Spleen (tissue), 11 donors: ENCODE results near the gene ERC2. TPM values are rescaled to one million over a fixed set of nuclear protein-coding genes. Genes with fewer than 3 reads are reported as not detected.

ENCODE experiments used
- DNase-seq: peaks from one replicate; pipeline ENCODE4 v3.0.0-alpha.2; 2020
- H3K27ac ChIP-seq, 8 donors: fragments of 200-600 bp; sonication (generic) in 7 of 8; 1 replicate in 4 of 8; 2 replicates in 4 of 8; pipeline versions ENCODE4 v1.5.0 to v1.8.0; 2016 to 2021; ENCODE audit warnings: inconsistent platforms in 4 of 8, mild to moderate bottlenecking in 4 of 8, moderate library complexity in 1 of 8
- H3K27me3 ChIP-seq, 7 donors: fragments of 200-600 bp; sonication (generic) in 6 of 7; replicated peaks in 1 of 7; 1 replicate in 4 of 7; 2 replicates in 3 of 7; pipeline versions ENCODE4 v1.5.0 to v1.8.0; 2016 to 2021; ENCODE audit warnings: inconsistent platforms in 3 of 7, mild to moderate bottlenecking in 1 of 7
- H3K36me3 ChIP-seq, 6 donors: fragments of 200-600 bp; sonication (generic) in 5 of 6; 1 replicate in 4 of 6; 2 replicates in 2 of 6; pipeline versions ENCODE4 v1.5.0 to v1.8.0; 2016 to 2021; ENCODE audit warnings: inconsistent platforms in 2 of 6
- H3K4me1 ChIP-seq, 6 donors: fragments of 200-600 bp; sonication (generic) in 5 of 6; 1 replicate in 3 of 6; 2 replicates in 3 of 6; pipeline versions ENCODE4 v1.5.0 to v1.8.0; 2016 to 2021; ENCODE audit warnings: inconsistent platforms in 3 of 6
- H3K4me3 ChIP-seq, 8 donors: fragments of 200-600 bp; sonication (generic) in 7 of 8; 1 replicate in 4 of 8; 2 replicates in 4 of 8; pipeline versions ENCODE4 v1.5.0 to v1.8.0; 2016 to 2021; ENCODE audit warnings: inconsistent platforms in 4 of 8, mild to moderate bottlenecking in 4 of 8, moderate library complexity in 2 of 8
- H3K9me3 ChIP-seq, 8 donors: fragments of 200-600 bp; sonication (generic) in 7 of 8; 1 replicate in 4 of 8; 2 replicates in 4 of 8; pipeline versions ENCODE4 v1.5.0 to v1.8.0; 2016 to 2021; ENCODE audit warnings: inconsistent platforms in 4 of 8
- POLR2A ChIP-seq, 3 donors: fragments of 450-650 bp; IDR thresholded peaks; one replicate each; pipeline ENCODE4 v1.5.1; 2017; ENCODE audit warnings: antibody characterized with exemption in 3 of 3, mild to moderate bottlenecking in 1 of 3
- POLR2AphosphoS5 ChIP-seq, 3 donors: sonication (generic); formaldehyde crosslinking; IDR thresholded peaks; one replicate each; pipeline ENCODE4 v1.5.1; 2017; ENCODE audit warnings: antibody characterized with exemption in 3 of 3
- WGBS, 5 donors: extraction: QIAGEN DNeasy Blood & Tissue Kit in 3 of 5; methylation state at CpG; one replicate each; pipeline versions ENCODE4 v1.1.5 to v1.1.7; 2013 to 2018; 5-methylcytosine and 5-hydroxymethylcytosine counted together
- intact Hi-C: fragments of 100-400 bp; cut with DNase I; formaldehyde crosslinking; loops from one replicate; pipeline ENCODE4 v1.15.0; 2023; ENCODE audit warnings: low total_unique reads
- polyA plus RNA-seq, 3 donors: library from polyadenylated mRNA; stranded (reverse); fragments of 200-250 nt; gene quantifications; one replicate each; pipeline ENCODE4 v1.2.1, GENCODE V29; 2013
- total RNA-seq, 7 donors: library from RNA; depleted of rRNA in 3 of 7; stranded (reverse); fragments of >200 nt in 3 of 7; fragmentation: NEBNext Ultra II Directional in 4 of 7; extraction: Animal tissue kit (Norgen Biotek cat#: 25700) in 4 of 7; gene quantifications; one replicate each; pipeline versions ENCODE4 v1.1.0 to v1.2.1, GENCODE V29; 2016 to 2021
- TF ChIP-seq, protein P1 (sequence below), 11 experiments: fragments of 200-600 bp in 7 of 11; fragments of 450-650 bp in 4 of 11; sonication (generic) in 4 of 11; IDR thresholded peaks in 8 of 11; conservative IDR thresholded peaks in 3 of 11; 1 replicate in 7 of 11; 2 replicates in 4 of 11; pipeline versions ENCODE4 v1.4.0 to v1.8.0; 2016 to 2021; ENCODE audit warnings: antibody characterized with exemption in 11 of 11, inconsistent platforms in 4 of 11, mild to moderate bottlenecking in 1 of 11
- donor health status: healthy with polysubstance abuse.
- donor health status: DM: no; HTN: no; CAD: no; lungs with moderate emphysema.
- donor health status: DM: no; HTN: no; CAD: no.
- donor health status: Bipolar disorder and iron deficiency.
- donor health status: healthy.
- donor health status: DM: no; HTN: no; CAD: no.
- donor health status: DM: yes; HTN: yes; CAD: no.

ERC2 gene
- total and polyA plus RNA-seq, 10 donors, result 0.04 to 4.9 (median 0.39) TPM

DNA sequence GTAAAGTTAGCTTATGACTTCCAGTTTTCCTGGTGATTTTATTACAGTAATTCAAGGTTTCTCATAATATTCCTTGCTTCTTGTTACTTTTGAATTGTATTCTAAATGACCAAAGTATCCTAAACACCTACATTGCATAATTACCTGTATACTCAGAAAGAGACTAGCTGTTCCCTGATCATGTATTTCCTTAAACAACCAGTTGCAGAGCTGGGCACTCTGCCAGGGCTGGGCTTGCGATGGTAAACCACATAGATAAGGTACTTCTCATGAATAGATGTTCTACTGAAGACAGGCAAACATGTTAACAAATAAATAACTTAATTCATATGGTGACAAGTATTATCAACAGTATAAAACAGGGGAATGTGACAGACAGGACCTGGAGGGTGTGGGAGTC lies 838.8 kb downstream of the ERC2 start:
- 16 to 25% (median 21%) methylated on average over 1 of the region's 1 CpG for WGBS, 5 donors
- DNase-seq, result no peak
- no peak overlapping the region for H3K4me3 ChIP-seq

GRCh38 chr3:55626279-55626665 lies 842.0 kb downstream of the ERC2 start:
- Histone ChIP-seq H3K4me3 (no peak overlapping the region), H3K27ac (no peak overlapping the region), H3K27me3 (peaks cover 0 to 6% (median 0%) of the 10 kb centered on the region in 7 donors), H3K9me3 (no peaks in the 10 kb centered on the region), H3K36me3 (no peaks in the 10 kb centered on the region), H3K4me1 (peaks cover 0 to 15% (median 0%) of the 10 kb centered on the region in 6 donors)
- WGBS, 5 donors, result 61 to 81% (median 74%) methylated on average over 2 of the region's 2 CpGs
- TF ChIP-seq POLR2AphosphoS5 (IDR thresholded peaks at IDR 0.05) (no peak), POLR2A (IDR thresholded peaks at IDR 0.05) (no peak)
- TF ChIP-seq, protein P1, sequence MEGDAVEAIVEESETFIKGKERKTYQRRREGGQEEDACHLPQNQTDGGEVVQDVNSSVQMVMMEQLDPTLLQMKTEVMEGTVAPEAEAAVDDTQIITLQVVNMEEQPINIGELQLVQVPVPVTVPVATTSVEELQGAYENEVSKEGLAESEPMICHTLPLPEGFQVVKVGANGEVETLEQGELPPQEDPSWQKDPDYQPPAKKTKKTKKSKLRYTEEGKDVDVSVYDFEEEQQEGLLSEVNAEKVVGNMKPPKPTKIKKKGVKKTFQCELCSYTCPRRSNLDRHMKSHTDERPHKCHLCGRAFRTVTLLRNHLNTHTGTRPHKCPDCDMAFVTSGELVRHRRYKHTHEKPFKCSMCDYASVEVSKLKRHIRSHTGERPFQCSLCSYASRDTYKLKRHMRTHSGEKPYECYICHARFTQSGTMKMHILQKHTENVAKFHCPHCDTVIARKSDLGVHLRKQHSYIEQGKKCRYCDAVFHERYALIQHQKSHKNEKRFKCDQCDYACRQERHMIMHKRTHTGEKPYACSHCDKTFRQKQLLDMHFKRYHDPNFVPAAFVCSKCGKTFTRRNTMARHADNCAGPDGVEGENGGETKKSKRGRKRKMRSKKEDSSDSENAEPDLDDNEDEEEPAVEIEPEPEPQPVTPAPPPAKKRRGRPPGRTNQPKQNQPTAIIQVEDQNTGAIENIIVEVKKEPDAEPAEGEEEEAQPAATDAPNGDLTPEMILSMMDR (IDR thresholded peaks at IDR 0.05 in 8 of 11, conservative IDR thresholded peaks at IDR 0.05 in 3 of 11), result no peak
- DNase-seq, result no peak
- intact Hi-C loops, result no loop called here

More for the DNA sequence above, 838.8 kb downstream of the ERC2 start:
- H3K36me3 ChIP-seq, result no peaks in the 10 kb centered on the region
- TF ChIP-seq POLR2A (IDR thresholded peaks at IDR 0.05) (no peak), POLR2AphosphoS5 (IDR thresholded peaks at IDR 0.05) (no peak)
- TF ChIP-seq, protein P1 (IDR thresholded peaks at IDR 0.05 in 8 of 11, conservative IDR thresholded peaks at IDR 0.05 in 3 of 11), result no peak
- no peaks in the 10 kb centered on the region for H3K9me3 ChIP-seq
- peaks cover 0 to 2% (median 0%) of the 10 kb centered on the region in 7 donors for H3K27me3 ChIP-seq
- intact Hi-C loops, result no loop called here
- H3K4me1 ChIP-seq, result peaks cover 0 to 10% (median 0%) of the 10 kb centered on the region in 6 donors
- H3K27ac ChIP-seq, result no peak overlapping the region

DNA sequence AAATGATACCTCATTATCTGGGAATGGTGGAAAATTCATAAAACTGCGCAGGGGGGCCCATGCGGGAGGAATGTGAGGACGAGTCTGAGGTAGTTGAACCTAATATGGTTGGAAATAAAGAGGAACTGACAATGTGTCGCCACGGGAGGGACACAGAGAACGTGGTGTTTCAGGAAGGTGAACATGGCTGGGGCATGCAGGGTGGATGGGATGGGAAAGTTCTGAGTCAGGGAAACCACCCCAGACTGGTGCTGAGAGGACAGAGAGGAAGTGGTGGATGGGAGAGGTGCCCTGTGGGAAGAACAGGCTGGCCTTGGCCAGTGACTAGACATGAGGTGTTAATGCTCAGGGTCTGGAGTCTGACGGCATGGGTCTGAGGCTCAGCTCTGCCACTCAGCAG lies 844.0 kb downstream of the ERC2 start:
- peak in 1 of 3 donors; percentile 48 for TF ChIP-seq POLR2AphosphoS5 (IDR thresholded peaks at IDR 0.05)
- TF ChIP-seq POLR2A (IDR thresholded peaks at IDR 0.05), result no peak
- TF ChIP-seq, protein P1 (IDR thresholded peaks at IDR 0.05 in 8 of 11, conservative IDR thresholded peaks at IDR 0.05 in 3 of 11), result no peak
- Histone ChIP-seq H3K4me1 (peaks cover 0 to 15% (median 0%) of the 10 kb centered on the region in 6 donors), H3K4me3 (no peak overlapping the region), H3K27me3 (peaks cover 0 to 6% (median 0%) of the 10 kb centered on the region in 7 donors), H3K9me3 (no peaks in the 10 kb centered on the region), H3K36me3 (no peaks in the 10 kb centered on the region), H3K27ac (no peak overlapping the region)
- WGBS, 5 donors, result 69 to 85% (median 72%) methylated on average over 7 of the region's 7 CpGs
- intact Hi-C loops, result no loop called here
- DNase-seq, result no peak

DNA sequence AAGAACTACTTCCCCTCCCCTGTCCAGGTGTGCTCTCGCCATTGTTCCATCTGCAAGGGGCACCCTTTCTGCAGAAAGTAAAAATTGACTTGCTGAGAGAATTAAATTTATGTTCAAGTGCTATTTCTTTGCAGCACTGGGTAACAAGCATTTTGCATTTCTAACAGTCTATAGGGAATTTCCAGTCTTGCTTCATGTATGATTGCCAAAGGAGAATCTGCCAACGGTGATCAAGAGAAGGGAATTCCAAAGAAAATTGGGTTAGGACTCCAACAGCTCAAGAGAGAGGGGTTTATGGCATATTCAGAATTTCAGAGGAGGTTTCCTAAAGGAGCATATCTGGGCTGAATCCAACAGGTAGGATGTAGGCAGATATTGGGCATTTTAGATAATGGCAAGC lies 844.5 kb downstream of the ERC2 start:
- TF ChIP-seq POLR2AphosphoS5 (IDR thresholded peaks at IDR 0.05) (no peak), POLR2A (IDR thresholded peaks at IDR 0.05) (no peak)
- TF ChIP-seq, protein P1 (IDR thresholded peaks at IDR 0.05 in 8 of 11, conservative IDR thresholded peaks at IDR 0.05 in 3 of 11), result no peak
- peaks cover 0 to 15% (median 0%) of the 10 kb centered on the region in 6 donors for H3K4me1 ChIP-seq
- peaks cover 0 to 6% (median 0%) of the 10 kb centered on the region in 7 donors for H3K27me3 ChIP-seq
- 59 to 75% (median 70%) methylated on average over 2 of the region's 2 CpGs for WGBS, 5 donors
- DNase-seq, result no peak
- no peaks in the 10 kb centered on the region for H3K9me3 ChIP-seq
- intact Hi-C loops, result no loop called here
- no peak overlapping the region for H3K4me3 ChIP-seq
- no peak overlapping the region for H3K27ac ChIP-seq
- H3K36me3 ChIP-seq, result no peaks in the 10 kb centered on the region
